ENCODE measurements around the gene GALNT5. TPM values are rescaled to one million over a fixed set of nuclear protein-coding genes. Genes with fewer than 3 reads are reported as not detected.

GALNT5 gene
- total RNA-seq, 1 experiment from 2014 or later: 0.08 TPM

- Histone ChIP-seq H3K9me3 (ENCODE audit: control insufficient read depth, insufficient read depth, low read depth, low read length) (no peaks in the 10 kb centered on the region), H3K4me1 (ENCODE audit: control insufficient read depth, insufficient read depth, low read length) (no peaks in the 10 kb centered on the region), H3K27ac (ENCODE audit: low read length) (no peak overlapping the region), H3K27me3 (ENCODE audit: control insufficient read depth, insufficient read depth, low read length) (no peaks in the 10 kb centered on the region), H3K4me3 (ENCODE audit: low read depth in 2 of 2, low read length in 2 of 2) (no peak overlapping the region), H3K36me3 (ENCODE audit: control insufficient read depth, insufficient read depth, low read length) (no peaks in the 10 kb centered on the region)
- no TSS peak for BruUV-seq (replicated peaks)
- no peak for TF ChIP-seq POLR2AphosphoS5 (IDR thresholded peaks at IDR 0.05; ENCODE audit: low read depth, low read length)
- no peak for TF ChIP-seq SIN3A (IDR thresholded peaks at IDR 0.05; ENCODE audit: borderline replicate concordance, insufficient read depth, low read depth, low read length)
- no peak for TF ChIP-seq REST (IDR thresholded peaks at IDR 0.05; ENCODE audit: insufficient read depth in 1 of 2, low read depth in 2 of 2, low read length in 1 of 2)
- no peak for TF ChIP-seq TCF7L2 (IDR thresholded peaks at IDR 0.05; ENCODE audit: low read depth, low read length)
- no peak for TF ChIP-seq CTCF (IDR thresholded peaks at IDR 0.05)
- ChIA-PET POLR2A (interaction anchor here (0.7 kb wide), 1 partner anchor 11 kb away, joined by 3 read pairs; no protein-coding TSS in a partner anchor), CTCF (no interaction called here)
- intact Hi-C loops (cut with micrococcal nuclease; ENCODE audit: unreplicated experiment) (no loop called here), in situ Hi-C loops (cut with HindIII; ENCODE audit: low pct_unique_long_range_greater_than_20kb, low sequenced_read_pairs) (no loop called here)
- DNase-seq (ENCODE audit: low read depth, low spot score) (no peak), ATAC-seq (no peak)
Measured at GRCh38 chr2:157363612-157364101, 106.2 kb downstream of the GALNT5 start.

Other genes starting within 250 kb of the GALNT5 start
- not detected for gene ERMN, start 68.1 kb downstream of the GALNT5 start, total RNA-seq (2021; ENCODE audit: unreplicated experiment)
- gene CYTIP, start 186.4 kb downstream of the GALNT5 start, total RNA-seq (2021; ENCODE audit: unreplicated experiment): 0.57 TPM

All from Panc1 (cell line).